Urinary bladder (tissue), 4 donors: ENCODE measurements around the gene UMAD1. TPM values are rescaled to one million over a fixed set of nuclear protein-coding genes. Genes with fewer than 3 reads are reported as not detected.

Source experiments
- DNase-seq: peaks from one replicate; pipeline ENCODE4 v3.0.0-alpha.2; 2015; ENCODE audit errors: extremely low spot score
- H3K27ac ChIP-seq: one replicate; pipeline ENCODE4 v1.5.1; 2013; ENCODE audit warnings: low read depth, mild to moderate bottlenecking, moderate library complexity
- H3K36me3 ChIP-seq: one replicate; pipeline ENCODE4 v1.6.1; 2013; ENCODE audit warnings: mild to moderate bottlenecking, moderate library complexity; ENCODE audit not compliant: insufficient read depth
- H3K4me1 ChIP-seq: one replicate; pipeline ENCODE4 v1.6.1; 2013; ENCODE audit warnings: mild to moderate bottlenecking, moderate library complexity; ENCODE audit not compliant: insufficient read depth
- H3K4me3 ChIP-seq: one replicate; pipeline ENCODE4 v1.5.1; 2013; ENCODE audit warnings: low read depth, low read length
- WGBS: extraction: QIAGEN DNeasy Blood & Tissue Kit; methylation state at CpG from one replicate; pipeline ENCODE4 v1.1.7; 2013; 5-methylcytosine and 5-hydroxymethylcytosine counted together
- polyA plus RNA-seq: library from polyadenylated mRNA; stranded (reverse); fragments of 200-250 nt; gene quantifications from one replicate; pipeline ENCODE4 v1.2.3, GENCODE V29; 2013
- total RNA-seq: library from RNA; depleted of rRNA; stranded (reverse); fragments of >200 nt; gene quantifications from one replicate; pipeline ENCODE4 v1.2.3, GENCODE V29; 2014
- donor health status: healthy with polysubstance abuse.
- donor health status: healthy.

Gene UMAD1
- total and polyA plus RNA-seq, 2 donors, result 14.6 to 15.8 TPM

DNA sequence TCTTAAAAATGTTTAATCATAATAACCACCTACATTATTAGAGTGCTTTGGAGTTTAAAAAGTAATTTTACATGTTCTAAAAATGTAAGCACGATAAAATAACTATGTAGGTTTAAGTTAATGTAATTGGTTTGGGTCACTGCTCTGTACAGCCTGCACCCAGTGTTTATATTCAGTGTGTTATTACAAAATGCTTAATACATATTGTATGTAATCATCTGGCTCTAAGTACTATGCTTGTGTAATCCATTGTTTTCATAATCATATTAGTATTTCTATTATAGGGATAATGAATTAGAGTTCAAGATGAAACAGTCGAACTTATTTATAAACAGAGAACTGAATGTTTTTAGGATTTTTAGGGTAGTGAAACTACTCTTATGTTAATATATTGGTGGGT is 64.8 kb downstream of the UMAD1 start:
- no peak overlapping the region for H3K4me3 ChIP-seq
- no peaks in the 10 kb centered on the region for H3K36me3 ChIP-seq
- DNase-seq, result no peak
- 78% methylated on average over 2 of the region's 2 CpGs for WGBS
- H3K27ac ChIP-seq, result no peak overlapping the region
- H3K4me1 ChIP-seq, result no peaks in the 10 kb centered on the region

DNA sequence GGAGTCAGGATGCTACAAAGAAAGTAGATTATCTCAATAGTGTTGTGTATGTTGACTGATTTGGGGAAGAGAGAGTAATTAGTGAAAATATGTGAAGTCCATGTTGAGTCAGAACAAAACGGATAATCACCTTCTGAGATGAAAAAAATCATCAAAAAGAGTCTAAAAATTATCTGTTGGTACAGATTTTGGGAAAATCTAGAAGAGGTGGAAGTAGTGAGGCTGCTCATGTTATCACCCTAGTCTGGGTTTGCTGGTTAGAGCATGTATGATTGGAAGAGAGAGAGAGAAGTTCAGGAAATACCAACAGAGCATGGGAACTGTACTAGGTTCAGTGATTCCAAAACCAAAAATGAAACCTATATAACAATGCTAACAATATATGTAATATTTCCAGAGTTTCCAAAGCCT is 65.6 kb downstream of the UMAD1 start:
- no peak for DNase-seq
- Histone ChIP-seq H3K4me1 (no peaks in the 10 kb centered on the region), H3K36me3 (no peaks in the 10 kb centered on the region), H3K4me3 (no peak overlapping the region), H3K27ac (no peak overlapping the region)
- WGBS, result 86% methylated on average over 1 of the region's 1 CpG

DNA sequence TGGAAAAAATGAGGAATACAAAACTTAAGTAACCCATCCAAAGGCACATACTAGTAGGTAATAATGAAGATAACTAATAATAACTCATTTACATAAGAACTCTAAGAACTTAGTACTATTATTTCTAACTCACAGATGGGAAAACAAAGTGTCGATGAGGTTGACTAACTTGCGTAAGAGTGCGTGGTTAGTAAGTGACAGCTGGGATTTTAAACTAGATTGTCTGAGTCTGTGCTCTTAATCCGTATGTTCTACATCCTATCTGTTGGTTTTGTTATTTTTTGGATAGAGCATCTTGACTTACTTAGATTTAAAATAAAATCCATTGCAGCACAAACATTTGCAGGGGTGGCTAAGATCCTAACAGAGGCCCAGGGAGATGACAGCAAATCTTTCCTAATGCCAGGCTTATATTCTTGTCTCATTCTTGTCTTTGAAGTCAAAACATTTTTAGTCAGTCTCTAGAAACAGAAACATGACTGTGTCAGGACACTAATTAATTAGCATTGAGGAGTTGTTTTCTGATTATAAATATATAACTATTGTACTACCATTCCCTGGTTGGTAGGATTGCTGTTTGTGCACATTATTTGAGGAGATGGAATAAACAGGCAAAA is 66.1 kb downstream of the UMAD1 start:
- WGBS, result 68% methylated on average over 4 of the region's 4 CpGs
- Histone ChIP-seq H3K4me3 (no peak overlapping the region), H3K4me1 (no peaks in the 10 kb centered on the region), H3K27ac (no peak overlapping the region), H3K36me3 (no peaks in the 10 kb centered on the region)
- DNase-seq, result no peak

DNA sequence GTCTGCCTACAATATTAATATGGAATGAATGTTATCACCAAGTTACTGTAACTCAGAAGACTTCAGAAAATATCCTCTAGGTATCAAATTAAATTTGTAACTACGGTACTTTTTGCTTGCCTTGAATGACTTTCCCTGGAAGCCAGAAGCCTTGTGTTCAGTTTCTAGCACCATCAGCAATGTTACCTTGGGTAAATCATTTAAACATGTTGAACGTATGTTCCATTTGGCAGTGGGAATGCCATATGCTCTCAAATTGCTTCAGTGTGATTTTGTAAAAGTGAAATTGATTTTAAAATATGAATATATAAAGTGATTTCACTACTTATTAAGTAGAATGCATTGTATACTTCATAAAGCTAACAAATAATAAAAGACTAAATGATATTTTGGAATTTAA is 66.7 kb downstream of the UMAD1 start:
- Histone ChIP-seq H3K4me1 (no peaks in the 10 kb centered on the region), H3K4me3 (no peak overlapping the region), H3K27ac (no peak overlapping the region), H3K36me3 (no peaks in the 10 kb centered on the region)
- DNase-seq, result no peak
- WGBS, result 88% methylated on average over 2 of the region's 2 CpGs

DNA sequence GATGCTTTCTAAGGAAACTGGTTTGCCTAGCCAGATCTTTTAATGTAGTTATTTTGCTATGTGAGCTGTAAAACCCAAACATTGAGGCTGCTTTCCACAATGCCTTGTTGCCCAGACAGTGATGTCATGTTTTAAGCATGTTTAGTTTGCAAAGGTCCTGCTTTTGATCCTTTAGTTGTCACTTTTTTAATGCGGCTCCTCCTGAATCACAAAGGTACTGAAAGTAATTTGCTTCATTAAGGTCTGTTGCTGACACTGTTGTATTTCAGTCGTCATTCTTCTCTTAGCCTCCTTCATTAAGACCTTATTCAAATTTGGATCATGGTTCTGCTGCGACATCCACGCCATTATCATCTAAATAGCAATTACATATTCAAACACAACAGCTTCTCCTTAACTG is 67.3 kb downstream of the UMAD1 start:
- H3K4me1 ChIP-seq, result no peaks in the 10 kb centered on the region
- DNase-seq, result peak; percentile 26
- H3K36me3 ChIP-seq, result no peaks in the 10 kb centered on the region
- no peak overlapping the region for H3K4me3 ChIP-seq
- 79% methylated on average over 4 of the region's 4 CpGs for WGBS
- H3K27ac ChIP-seq, result no peak overlapping the region

DNA sequence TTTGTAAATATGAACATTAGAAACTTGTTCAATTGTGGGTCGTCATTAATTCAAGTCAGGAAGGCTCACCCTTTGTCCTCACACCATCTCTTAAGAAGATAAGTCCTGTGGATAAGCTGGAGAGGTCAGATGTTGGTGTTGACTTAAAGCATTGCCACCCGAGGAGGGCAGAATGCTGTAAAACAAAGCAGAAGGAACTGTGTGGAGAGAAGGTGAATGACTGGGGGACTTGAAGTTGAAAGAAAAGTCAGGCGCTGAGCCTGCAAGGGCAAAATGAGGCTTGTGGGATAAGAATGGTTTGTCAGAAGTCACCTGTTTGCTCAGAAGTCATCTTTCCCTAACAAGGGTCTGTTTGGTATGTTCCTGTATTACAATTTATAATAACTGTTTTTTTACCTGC is 68.7 kb downstream of the UMAD1 start:
- Histone ChIP-seq H3K4me3 (no peak overlapping the region), H3K4me1 (no peaks in the 10 kb centered on the region), H3K27ac (no peak overlapping the region), H3K36me3 (no peaks in the 10 kb centered on the region)
- no peak for DNase-seq
- 70% methylated on average over 3 of the region's 3 CpGs for WGBS

DNA sequence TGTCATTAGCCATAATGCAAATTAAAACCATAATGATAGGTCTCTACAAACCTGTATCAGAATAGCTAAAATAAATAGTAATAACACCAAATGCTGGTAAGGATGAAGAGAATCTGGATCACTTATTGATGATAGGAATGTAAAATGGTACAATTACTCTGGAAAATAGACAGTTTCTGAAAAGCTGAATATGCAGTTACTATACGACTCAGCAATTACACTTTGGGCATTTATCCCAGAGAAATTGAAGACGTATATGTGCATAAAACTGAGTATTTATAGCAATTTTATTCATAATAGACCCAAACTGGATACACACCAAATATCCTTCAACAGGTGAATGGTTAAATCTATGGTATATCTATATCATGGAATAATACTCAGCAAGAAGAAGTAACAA is 69.9 kb downstream of the UMAD1 start:
- no peak for DNase-seq
- H3K4me1 ChIP-seq, result no peaks in the 10 kb centered on the region
- 90% methylated on average over 2 of the region's 2 CpGs for WGBS

DNA sequence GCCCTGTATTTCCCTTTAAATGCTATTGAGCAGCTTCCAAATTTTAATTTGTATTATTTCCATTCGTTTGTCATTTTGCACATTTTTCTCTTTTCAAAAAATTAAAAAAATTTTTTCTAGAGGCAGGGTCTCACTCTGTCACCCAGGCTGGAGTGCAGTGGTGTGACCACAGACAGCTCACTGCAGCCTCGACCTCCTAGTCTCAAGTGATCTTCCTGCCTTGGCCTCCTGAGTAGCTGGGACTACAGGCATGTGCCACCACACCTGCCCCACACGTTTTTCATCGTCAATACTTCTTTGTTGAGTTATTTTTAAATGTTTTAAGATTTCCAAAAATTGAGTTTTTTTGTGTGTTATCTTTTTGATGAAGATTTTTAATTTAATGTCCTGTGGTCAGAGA is 73.2 kb downstream of the UMAD1 start:
- no peak for DNase-seq
- WGBS, result 89% methylated on average over 4 of the region's 4 CpGs
- no peak overlapping the region for H3K27ac ChIP-seq

More for the DNA sequence above, 69.9 kb downstream of the UMAD1 start:
- H3K27ac ChIP-seq, result no peak overlapping the region
- H3K36me3 ChIP-seq, result no peaks in the 10 kb centered on the region
- H3K4me3 ChIP-seq, result no peak overlapping the region

DNA sequence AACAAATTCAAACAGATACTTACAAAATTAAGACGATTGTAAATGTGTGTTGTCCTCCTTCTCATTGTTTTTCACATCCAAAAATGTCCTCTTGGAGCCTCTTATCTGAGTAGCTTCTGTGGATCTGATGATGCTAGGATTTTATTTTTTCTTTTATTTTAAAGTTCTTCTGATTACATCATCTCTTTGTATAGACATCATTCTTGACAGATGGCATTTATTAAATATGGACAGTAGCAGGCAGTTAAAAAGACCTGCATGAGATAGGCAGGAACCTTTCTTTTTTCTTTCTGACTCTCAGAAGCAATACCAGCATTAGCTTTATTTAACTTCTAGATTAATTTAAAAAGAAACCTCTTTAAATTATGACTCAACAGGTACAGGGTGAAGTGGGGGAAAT is 77.9 kb downstream of the UMAD1 start, which contains the start of gene RPA3:
Gene RPA3 (minus strand): TSS at position 116 of the 400 bp plus-strand sequence. CDS start 78,189 bp downstream, outside the sequence.
- Histone ChIP-seq H3K4me1 (no peaks in the 10 kb centered on the region), H3K36me3 (no peaks in the 10 kb centered on the region), H3K27ac (no peak within 1 kb of the TSS), H3K4me3 (no peak within 1 kb of the TSS)
- DNase-seq, result no peak
- WGBS, result 74% methylated on average over 1 of the region's 1 CpG

More for the DNA sequence above, 73.2 kb downstream of the UMAD1 start:
- H3K4me1 ChIP-seq, result no peaks in the 10 kb centered on the region
- H3K36me3 ChIP-seq, result no peaks in the 10 kb centered on the region
- no peak overlapping the region for H3K4me3 ChIP-seq

DNA sequence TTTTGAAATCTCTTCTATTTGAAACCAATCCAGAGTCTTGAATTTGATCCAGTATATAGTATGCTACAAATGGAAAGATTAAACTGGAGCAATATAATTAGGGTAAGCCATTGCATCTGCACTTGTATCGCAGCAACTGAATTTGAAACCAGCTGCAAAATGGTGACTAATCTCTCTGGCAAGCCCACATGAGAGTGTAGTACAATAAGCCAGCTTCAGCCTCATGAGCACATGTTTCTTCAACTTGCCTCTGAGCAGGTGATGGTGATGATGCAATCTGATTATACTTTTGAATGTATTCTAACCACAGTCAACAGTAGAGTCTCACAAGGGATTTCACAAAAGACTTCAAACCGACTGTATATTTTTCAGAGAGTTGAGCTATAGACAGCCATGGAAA is 78.7 kb downstream of the UMAD1 start:
- Histone ChIP-seq H3K27ac (no peak overlapping the region), H3K4me1 (no peaks in the 10 kb centered on the region), H3K4me3 (no peak overlapping the region), H3K36me3 (no peaks in the 10 kb centered on the region)
- DNase-seq, result no peak
- WGBS, result 55% methylated on average over 2 of the region's 2 CpGs

DNA sequence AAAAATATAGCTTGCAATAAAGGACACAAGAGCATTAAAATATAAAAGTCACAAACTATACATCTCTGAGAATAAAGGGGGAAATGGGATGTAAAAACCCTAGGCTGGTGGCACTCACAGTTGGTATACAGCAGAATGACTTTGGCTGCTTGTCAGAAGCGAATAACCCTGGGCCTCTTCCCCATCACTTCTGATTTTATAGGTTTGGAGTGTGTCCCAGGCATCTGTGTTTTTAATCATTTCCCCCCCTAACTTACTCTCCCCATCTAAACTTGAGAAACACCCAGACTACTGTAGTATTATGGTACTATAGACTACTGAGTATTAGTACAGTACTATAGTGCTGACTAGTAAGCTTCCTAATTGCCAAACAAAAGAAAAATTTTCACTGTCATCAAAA is 79.6 kb downstream of the UMAD1 start:
- H3K27ac ChIP-seq, result no peak overlapping the region
- no peak for DNase-seq

DNA sequence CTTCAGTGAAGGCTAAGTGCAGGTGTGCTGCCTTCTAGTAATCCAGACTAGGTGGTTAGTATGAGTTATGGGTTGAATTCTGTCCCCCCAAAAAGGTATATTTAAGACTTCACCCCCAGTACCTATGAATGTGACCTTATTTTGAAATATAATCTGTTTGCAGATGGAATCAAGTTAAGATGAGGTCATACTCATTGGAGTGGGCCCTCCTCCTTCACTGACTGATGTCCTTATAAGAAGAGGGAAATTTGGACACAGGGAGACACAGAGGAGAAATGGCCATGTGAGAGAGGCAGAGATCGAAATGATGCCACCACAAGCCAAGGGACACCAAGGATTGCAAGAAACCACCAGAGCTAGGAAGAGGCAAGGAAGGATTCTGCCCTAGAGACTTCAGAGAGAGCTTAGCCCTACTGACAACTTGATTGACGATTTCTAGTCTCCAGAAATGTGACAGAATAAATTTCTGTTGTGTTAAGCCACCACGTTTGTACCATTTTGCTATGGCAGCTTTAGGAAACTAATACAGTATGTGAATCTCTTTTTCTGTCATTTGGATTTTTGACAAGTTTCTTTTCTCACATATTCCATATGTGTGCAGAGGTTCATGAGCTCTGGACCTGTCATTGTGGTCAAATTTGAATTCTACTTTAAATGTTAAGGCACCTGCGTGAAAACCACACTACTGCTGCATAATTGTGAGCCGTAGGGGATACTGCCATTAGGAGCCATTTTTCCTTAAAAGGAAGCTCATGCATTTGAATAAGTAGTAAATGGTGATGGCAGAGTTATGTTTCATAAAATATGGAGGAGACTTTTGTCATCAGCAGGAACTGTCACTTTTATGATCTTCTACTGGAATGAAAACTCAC is 80.4 kb downstream of the UMAD1 start:
- no peak for DNase-seq
- Histone ChIP-seq H3K27ac (no peak overlapping the region), H3K4me3 (no peak overlapping the region), H3K4me1 (no peaks in the 10 kb centered on the region), H3K36me3 (no peaks in the 10 kb centered on the region)
- 95% methylated on average over 5 of the region's 5 CpGs for WGBS

More for the DNA sequence above, 79.6 kb downstream of the UMAD1 start:
- no peaks in the 10 kb centered on the region for H3K36me3 ChIP-seq
- 64% methylated on average over 1 of the region's 1 CpG for WGBS
- H3K4me1 ChIP-seq, result no peaks in the 10 kb centered on the region
- no peak overlapping the region for H3K4me3 ChIP-seq

DNA sequence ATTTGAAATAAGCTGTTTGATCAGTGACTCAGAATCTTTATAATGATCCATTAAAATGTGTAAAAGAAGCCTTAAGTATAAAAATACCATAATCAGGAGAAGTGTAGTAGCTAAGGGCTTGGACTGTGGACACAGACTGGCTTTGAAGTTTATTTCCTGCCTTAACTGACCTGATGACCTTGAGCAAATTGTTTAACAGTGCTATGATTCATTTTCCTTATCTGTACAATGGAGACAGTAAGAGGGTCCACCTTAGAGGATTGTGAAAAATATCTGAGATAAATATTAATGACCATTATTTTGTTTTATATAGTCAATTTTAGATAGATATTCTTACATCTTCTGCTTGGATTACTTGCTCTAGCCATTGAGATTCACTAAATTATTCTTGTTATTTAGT is 91.2 kb downstream of the UMAD1 start:
- no peaks in the 10 kb centered on the region for H3K36me3 ChIP-seq
- H3K27ac ChIP-seq, result no peak overlapping the region
- H3K4me3 ChIP-seq, result no peak overlapping the region
- no peak for DNase-seq
- H3K4me1 ChIP-seq, result no peaks in the 10 kb centered on the region

DNA sequence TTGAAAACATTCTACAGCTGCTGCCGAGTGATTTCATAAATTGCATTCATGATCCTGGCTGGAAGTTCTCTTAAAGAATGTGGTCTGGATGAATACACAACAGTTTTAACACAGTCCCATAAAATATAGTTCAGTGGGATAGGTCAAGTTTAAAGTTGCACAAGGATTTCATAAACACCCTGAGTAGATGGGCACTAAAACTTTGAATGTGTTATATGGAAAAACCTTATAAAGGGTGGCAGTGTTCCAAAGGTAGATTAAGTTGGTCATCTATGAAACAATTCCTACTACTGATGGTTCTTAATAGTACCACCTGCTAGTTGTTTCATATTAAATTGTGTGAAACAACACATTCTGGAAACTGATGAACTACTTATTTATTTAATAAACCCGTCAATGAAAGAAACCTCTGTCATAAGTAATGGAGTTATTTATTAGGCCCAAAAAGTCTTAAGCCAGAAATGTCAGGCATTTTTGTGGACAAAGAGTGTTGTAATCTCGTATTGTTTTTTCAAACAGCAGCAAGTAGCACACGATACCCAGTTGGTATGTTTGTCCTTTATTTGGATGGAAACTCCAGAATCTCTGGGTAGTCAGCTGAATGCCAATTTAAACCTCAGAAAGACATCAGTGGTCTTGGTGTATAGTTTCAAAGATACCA is 92.2 kb downstream of the UMAD1 start:
- no peak for DNase-seq
- Histone ChIP-seq H3K36me3 (no peaks in the 10 kb centered on the region), H3K4me3 (no peak overlapping the region), H3K27ac (no peak overlapping the region), H3K4me1 (no peaks in the 10 kb centered on the region)
- 46% methylated on average over 4 of the region's 4 CpGs for WGBS
